HG03039 (cell line): ENCODE measurements around the gene TMEM209.
"Not testable (repeated sequence)": the region's sequence is repeated elsewhere in the genome, so short reads cannot be mapped to it uniquely, and the experiment has no call there.

Experiments
- ATAC-seq: cut with Tn5 transposase; IDR thresholded peaks from one replicate; pipeline ENCODE4 v1.9.1; 2021; ENCODE audit warnings: mild to moderate bottlenecking, moderate library complexity; ENCODE audit not compliant: unreplicated experiment

Gene TMEM209

GRCh38 chr7:130205084-130205947 lies at the start of gene TMEM209:
TSS of gene TMEM209 (minus strand) at chr7:130205406. CDS start at chr7:130205375, 31 bp downstream.
- ATAC-seq, result peak; percentile 89

- no peak for ATAC-seq
Measured at GRCh38 chr7:130254555-130254954, 49.3 kb upstream of the TMEM209 start.

- not testable (repeated sequence) for ATAC-seq
Measured at GRCh38 chr7:130249626-130250025, 44.4 kb upstream of the TMEM209 start.

- not testable (repeated sequence) for ATAC-seq
Measured at GRCh38 chr7:130248842-130249241, 43.6 kb upstream of the TMEM209 start.

GRCh38 chr7:130246491-130246890 lies 41.3 kb upstream of the TMEM209 start:
- ATAC-seq, result not testable (repeated sequence)

- not testable (repeated sequence) for ATAC-seq
Measured at GRCh38 chr7:130243486-130243885, 38.3 kb upstream of the TMEM209 start.

GRCh38 chr7:130242198-130243014 lies 37.2 kb upstream of the TMEM209 start:
- no peak for ATAC-seq

- ATAC-seq, result no peak
Measured at GRCh38 chr7:130240240-130240639, 35.0 kb upstream of the TMEM209 start.

- not testable (repeated sequence) for ATAC-seq
Measured at GRCh38 chr7:130236361-130236760, 31.2 kb upstream of the TMEM209 start.

- no peak for ATAC-seq
Measured at GRCh38 chr7:130234078-130234477, 28.9 kb upstream of the TMEM209 start.

- no peak for ATAC-seq
Measured at GRCh38 chr7:130232209-130232608, 27.0 kb upstream of the TMEM209 start.

GRCh38 chr7:130231792-130232191 lies 26.6 kb upstream of the TMEM209 start:
- ATAC-seq, result no peak

- not testable (repeated sequence) for ATAC-seq
Measured at GRCh38 chr7:130229981-130230380, 24.8 kb upstream of the TMEM209 start.

GRCh38 chr7:130228840-130229502 lies 23.8 kb upstream of the TMEM209 start:
- no peak for ATAC-seq

- ATAC-seq, result no peak
Measured at GRCh38 chr7:130227883-130228575, 22.8 kb upstream of the TMEM209 start.

- ATAC-seq, result no peak
Measured at GRCh38 chr7:130226333-130226732, 21.1 kb upstream of the TMEM209 start.

- not testable (repeated sequence) for ATAC-seq
Measured at GRCh38 chr7:130224923-130225322, 19.7 kb upstream of the TMEM209 start.

- ATAC-seq, result no peak
Measured at GRCh38 chr7:130224210-130224609, 19.0 kb upstream of the TMEM209 start.

GRCh38 chr7:130223646-130224045 lies 18.4 kb upstream of the TMEM209 start:
- no peak for ATAC-seq

GRCh38 chr7:130221746-130222145 lies 16.5 kb upstream of the TMEM209 start:
- ATAC-seq, result no peak

GRCh38 chr7:130219871-130220270 lies 14.7 kb upstream of the TMEM209 start:
- ATAC-seq, result no peak
